Vagina (tissue), 2 donors: ENCODE measurements around the gene IFT43.

Source experiments
- POLR2A ChIP-seq, 2 donors: fragments of 450-650 bp; IDR thresholded peaks; one replicate each; pipeline ENCODE4 v1.6.1; 2017; ENCODE audit warnings: antibody characterized with exemption in 2 of 2, mild to moderate bottlenecking in 2 of 2, moderate library complexity in 2 of 2
- POLR2AphosphoS5 ChIP-seq, 2 donors: sonication (generic); formaldehyde crosslinking; IDR thresholded peaks; one replicate each; pipeline ENCODE4 v1.9.0; 2017; ENCODE audit warnings: antibody characterized with exemption in 2 of 2, mild to moderate bottlenecking in 2 of 2, low read depth in 1 of 2; ENCODE audit not compliant: insufficient read depth in 1 of 2
- TF ChIP-seq, protein P1 (sequence below), 3 experiments: fragments of 450-650 bp in 2 of 3; fragments of 200-600 bp in 1 of 3; sonication (generic) in 1 of 3; IDR thresholded peaks; one replicate each; pipeline ENCODE4 v1.5.1; 2017 to 2019; ENCODE audit warnings: antibody characterized with exemption in 3 of 3, mild to moderate bottlenecking in 2 of 3, moderate library complexity in 2 of 3

DNA sequence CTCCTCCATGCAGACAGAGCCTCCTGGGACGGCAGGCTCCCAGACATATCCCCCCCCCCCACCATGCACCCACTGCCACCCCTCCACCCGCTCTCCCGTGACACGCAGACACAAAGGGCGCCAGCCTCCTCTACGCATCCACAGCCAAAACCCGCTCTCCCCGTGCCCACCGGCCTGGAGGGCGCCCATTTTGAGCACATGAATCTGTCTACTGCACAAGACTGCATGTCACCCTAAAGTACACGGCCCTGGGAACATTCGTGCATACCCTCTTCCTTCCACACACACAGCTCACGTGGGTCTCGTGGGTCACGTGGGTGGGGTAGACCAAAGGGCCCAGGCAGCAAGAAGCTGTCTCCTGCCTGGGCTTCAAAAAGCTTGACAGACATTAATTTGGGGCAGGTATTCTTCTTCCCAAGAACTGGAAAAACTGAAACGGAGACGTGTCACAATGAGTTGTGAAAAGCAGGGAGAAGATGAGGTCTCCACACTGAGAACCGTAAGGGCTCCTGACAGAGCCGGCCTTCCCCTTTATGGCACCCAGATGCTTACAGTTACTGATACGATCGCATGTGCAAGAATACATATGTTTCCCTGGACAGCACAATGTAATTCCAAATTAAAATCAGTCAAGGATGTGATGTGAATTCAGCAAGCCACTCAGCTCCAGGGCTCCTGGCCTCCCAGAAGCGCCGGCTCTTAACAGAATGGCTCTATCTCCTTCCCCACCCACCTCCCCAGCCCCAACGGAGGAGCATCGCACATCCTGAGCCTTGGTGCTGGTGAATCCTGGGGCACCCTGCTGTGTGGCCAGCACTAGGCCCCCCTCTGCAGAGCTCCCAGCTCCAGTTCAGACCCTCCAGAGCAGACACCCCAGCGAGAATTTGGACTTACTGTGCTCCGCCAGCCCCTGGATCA lies 5.7 kb upstream of the IFT43 start:
- TF ChIP-seq POLR2A (IDR thresholded peaks at IDR 0.05) (no peak), POLR2AphosphoS5 (IDR thresholded peaks at IDR 0.05; ENCODE audit: insufficient read depth in 1 of 2, low read depth in 1 of 2) (no peak)
- TF ChIP-seq, protein P1, sequence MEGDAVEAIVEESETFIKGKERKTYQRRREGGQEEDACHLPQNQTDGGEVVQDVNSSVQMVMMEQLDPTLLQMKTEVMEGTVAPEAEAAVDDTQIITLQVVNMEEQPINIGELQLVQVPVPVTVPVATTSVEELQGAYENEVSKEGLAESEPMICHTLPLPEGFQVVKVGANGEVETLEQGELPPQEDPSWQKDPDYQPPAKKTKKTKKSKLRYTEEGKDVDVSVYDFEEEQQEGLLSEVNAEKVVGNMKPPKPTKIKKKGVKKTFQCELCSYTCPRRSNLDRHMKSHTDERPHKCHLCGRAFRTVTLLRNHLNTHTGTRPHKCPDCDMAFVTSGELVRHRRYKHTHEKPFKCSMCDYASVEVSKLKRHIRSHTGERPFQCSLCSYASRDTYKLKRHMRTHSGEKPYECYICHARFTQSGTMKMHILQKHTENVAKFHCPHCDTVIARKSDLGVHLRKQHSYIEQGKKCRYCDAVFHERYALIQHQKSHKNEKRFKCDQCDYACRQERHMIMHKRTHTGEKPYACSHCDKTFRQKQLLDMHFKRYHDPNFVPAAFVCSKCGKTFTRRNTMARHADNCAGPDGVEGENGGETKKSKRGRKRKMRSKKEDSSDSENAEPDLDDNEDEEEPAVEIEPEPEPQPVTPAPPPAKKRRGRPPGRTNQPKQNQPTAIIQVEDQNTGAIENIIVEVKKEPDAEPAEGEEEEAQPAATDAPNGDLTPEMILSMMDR (IDR thresholded peaks at IDR 0.05) = no peak
